HepG2 (cell line): ENCODE measurements around the gene GTF2F2. TPM values are rescaled to one million over a fixed set of nuclear protein-coding genes. Genes with fewer than 3 reads are reported as not detected.

Source experiments
- ATAC-seq: fragments of 200-7000 bp; cut with Tn5 transposase; 3 replicates; pipeline ENCODE4 v1.9.1; 2020; ENCODE audit warnings: mild to moderate bottlenecking, moderate library complexity
- BruUV-seq: library from RNA; stranded (reverse); fragments of 400-500 nt; replicated peaks from 2 replicates; lab custom pipeline; 2021; lab: Mats Ljungman, UMichigan
- CTCF ChIA-PET: fragments of 300-600 bp; formaldehyde crosslinking; extraction: SDS; loops from one replicate; lab custom pipeline; 2021; ENCODE audit warnings: low total read pairs, inconsistent platforms, low intra/inter-chr PET ratio; lab: Yijun Ruan, JAX
- POLR2A ChIA-PET: fragments of 350-600 bp; sonication (Branson Sonifier 250); formaldehyde crosslinking; loops from one replicate; lab custom pipeline; 2020; ENCODE audit warnings: antibody characterized with exemption, inconsistent platforms; lab: Yijun Ruan, JAX
- DNase-seq: peaks from one replicate; pipeline ENCODE4 v3.0.0-alpha.2; 2015; ENCODE audit warnings: low spot score
- FAIRE-seq: peaks from 3 replicates; lab custom pipeline; 2011; peaks lifted over from hg19 to GRCh38; lab: Jason Lieb, UNC
- H2AFZ ChIP-seq: one replicate; pipeline ENCODE4 v1.6.1; 2011; ENCODE audit warnings: low read length, inconsistent platforms
- H3K27ac ChIP-seq: fragments of 300-600 bp; 3 replicates; pipeline ENCODE4 v1.8.0; 2011; ENCODE audit warnings: mixed run types, mild to moderate bottlenecking, mixed read lengths, low read length, inconsistent platforms; ENCODE audit not compliant: insufficient read depth; ENCODE audit errors: extremely low read length
- H3K27me3 ChIP-seq, 2 experiments: fragments of 200-600 bp in 1 of 2; 2 replicates in 1 of 2; 3 replicates in 1 of 2; pipeline versions ENCODE4 v1.6.0 to v1.8.0; 2011; ENCODE audit warnings: low read length in 2 of 2, mild to moderate bottlenecking in 2 of 2, moderate library complexity in 2 of 2, inconsistent platforms in 1 of 2; ENCODE audit not compliant: insufficient read depth in 2 of 2, control insufficient read depth in 1 of 2
- H3K36me3 ChIP-seq, 2 experiments: fragments of 200-600 bp in 1 of 2; replicated peaks in 1 of 2; 2 replicates in 1 of 2; 3 replicates in 1 of 2; pipeline versions ENCODE4 v1.5.1 to v1.8.0; 2011; ENCODE audit warnings: low read length in 2 of 2, inconsistent platforms in 1 of 2; ENCODE audit not compliant: insufficient read depth in 2 of 2, control insufficient read depth in 1 of 2
- H3K4me1 ChIP-seq: 2 replicates; pipeline ENCODE4 v1.5.1; 2012; ENCODE audit warnings: low read length, inconsistent platforms; ENCODE audit not compliant: insufficient read depth
- H3K4me2 ChIP-seq: 2 replicates; pipeline ENCODE4 v1.6.0; 2011; ENCODE audit warnings: low read depth, low read length, inconsistent platforms
- H3K4me3 ChIP-seq, 3 experiments: fragments of 200-600 bp in 1 of 3; sonication (generic), shearing (Covaris generic) in 1 of 3; replicated peaks in 1 of 3; 2 replicates each; pipeline ENCODE4 v1.5.1; 2011 to 2016; ENCODE audit warnings: low read length in 3 of 3, inconsistent platforms in 2 of 3, low read depth in 2 of 3, mild to moderate bottlenecking in 2 of 3, control low read depth in 1 of 3, mixed read lengths in 1 of 3; ENCODE audit not compliant: insufficient read depth in 1 of 3
- H3K79me2 ChIP-seq: one replicate; pipeline ENCODE4 v1.6.1; 2011; ENCODE audit warnings: low read length, inconsistent platforms; ENCODE audit not compliant: insufficient read depth
- H3K9ac ChIP-seq: 2 replicates; pipeline ENCODE4 v1.6.0; 2011; ENCODE audit warnings: mild to moderate bottlenecking, low read depth, low read length, inconsistent platforms; ENCODE audit not compliant: insufficient read depth
- H3K9me3 ChIP-seq: 2 replicates; pipeline ENCODE4 v1.5.1; 2012; ENCODE audit warnings: mild to moderate bottlenecking, low read length
- H4K20me1 ChIP-seq: 2 replicates; pipeline ENCODE4 v1.6.0; 2011; ENCODE audit warnings: inconsistent platforms, mild to moderate bottlenecking, low read length, moderate library complexity; ENCODE audit not compliant: insufficient read depth
- ATRX ChIP-seq: sonication (generic); formaldehyde crosslinking; IDR thresholded peaks from 2 replicates; pipeline ENCODE4 v1.4.0; 2020; ENCODE audit warnings: missing genetic modification reagents, borderline replicate concordance
- EED ChIP-seq: sonication (generic); formaldehyde crosslinking; IDR thresholded peaks from 2 replicates; pipeline ENCODE4 v1.5.0; 2020; ENCODE audit warnings: mild to moderate bottlenecking, missing genetic modification reagents
- FOXO4 ChIP-seq: sonication (generic); formaldehyde crosslinking; conservative IDR thresholded peaks from 2 replicates; pipeline ENCODE4 v1.8.1; 2023; ENCODE audit warnings: missing genetic modification reagents
- GATA4 ChIP-seq: sonication (generic); IDR thresholded peaks from 2 replicates; pipeline ENCODE4 v1.6.1; 2016; ENCODE audit warnings: antibody characterized with exemption, low read depth, borderline replicate concordance
- IRF1 ChIP-seq: sonication (generic); formaldehyde crosslinking; IDR thresholded peaks from 2 replicates; pipeline ENCODE4 v1.4.0; 2020; ENCODE audit warnings: low read depth, mild to moderate bottlenecking, missing genetic modification reagents
- LRRFIP1 ChIP-seq: sonication (generic); formaldehyde crosslinking; conservative IDR thresholded peaks from 2 replicates; pipeline ENCODE4 v1.4.0; 2020; ENCODE audit warnings: missing genetic modification reagents
- MED8 ChIP-seq: sonication (generic); formaldehyde crosslinking; IDR thresholded peaks from 2 replicates; pipeline ENCODE4 v1.8.1; 2023; ENCODE audit warnings: mild to moderate bottlenecking, missing genetic modification reagents; ENCODE audit not compliant: insufficient replicate concordance
- SATB2 ChIP-seq: sonication (generic); formaldehyde crosslinking; IDR thresholded peaks from 2 replicates; pipeline ENCODE4 v1.5.0; 2020; ENCODE audit warnings: missing genetic modification reagents
- TBX3 ChIP-seq: fragments of 450-650 bp; IDR thresholded peaks from 2 replicates; pipeline ENCODE4 v1.6.1; 2017; ENCODE audit warnings: antibody characterized with exemption, mild to moderate bottlenecking, inconsistent platforms, borderline replicate concordance
- ZNF326 ChIP-seq: sonication (generic); formaldehyde crosslinking; IDR thresholded peaks from 2 replicates; pipeline ENCODE4 v1.4.0; 2020; ENCODE audit warnings: missing genetic modification reagents, borderline replicate concordance
- ZNF546 ChIP-seq: sonication (generic); formaldehyde crosslinking; conservative IDR thresholded peaks from 2 replicates; pipeline ENCODE4 v1.8.1; 2023; ENCODE audit warnings: mild to moderate bottlenecking, missing genetic modification reagents
- ZNF569 ChIP-seq: sonication (generic); formaldehyde crosslinking; IDR thresholded peaks from 2 replicates; pipeline ENCODE4 v1.5.0; 2020; ENCODE audit warnings: mild to moderate bottlenecking, missing genetic modification reagents, moderate library complexity, borderline replicate concordance
- ZNF580 ChIP-seq: IDR thresholded peaks from 2 replicates; pipeline ENCODE4 v1.6.1; 2016; ENCODE audit warnings: low read depth, borderline replicate concordance
- ZNF609 ChIP-seq: sonication (generic); formaldehyde crosslinking; IDR thresholded peaks from 2 replicates; pipeline ENCODE4 v1.4.0; 2020; ENCODE audit warnings: mild to moderate bottlenecking, missing genetic modification reagents, borderline replicate concordance
- ZNF7 ChIP-seq: IDR thresholded peaks from 2 replicates; pipeline ENCODE4 v1.6.1; 2016; ENCODE audit warnings: missing biosample characterization, missing genetic modification reagents
- ZSCAN30 ChIP-seq: sonication (generic); formaldehyde crosslinking; IDR thresholded peaks from 2 replicates; pipeline ENCODE4 v1.5.0; 2020; ENCODE audit warnings: mild to moderate bottlenecking, missing genetic modification reagents
- in situ Hi-C: cut with HindIII; loops from 2 replicates; pipeline ENCODE4 v1.10.0; 2017; ENCODE audit warnings: low pct_unique_long_range_greater_than_20kb; ENCODE audit not compliant: extremely low pct_ligation_motif_present
- intact Hi-C: fragments of 100-400 bp; cut with micrococcal nuclease; formaldehyde crosslinking; loops from one replicate; pipeline ENCODE4 v1.10.0; 2022; ENCODE audit not compliant: unreplicated experiment
- polyA plus RNA-seq, 8 experiments: library from polyadenylated mRNA; depleted of rRNA in 3 of 8; stranded (reverse) in 7 of 8; unstranded in 1 of 8; fragments of >200 nt; fragmentation: Illumina TruSeq in 4 of 8; extraction: Trizol in 4 of 8; gene quantifications; 2 replicates each; pipeline versions ENCODE4 v1.2.1 to v1.2.3, GENCODE V29; 2011 to 2016; ENCODE audit warnings: low read depth in 4 of 8, missing spikeins in 1 of 8, mixed read lengths in 1 of 8; ENCODE audit not compliant: insufficient read depth in 1 of 8
- total RNA-seq, 5 experiments: library from RNA; depleted of rRNA; stranded (reverse); fragments of >200 nt; fragmentation: Illumina TruSeq; extraction: Trizol; gene quantifications; 2 replicates each; pipeline ENCODE4 v1.2.3, GENCODE V29; 2016; ENCODE audit warnings: low read depth in 1 of 5

GTF2F2 gene
- total and polyA plus RNA-seq, 2 of the 13 experiments (the other 11 are each of a cell fraction or from before 2014, with no cell fraction given): 10.6 to 32.8 TPM

GRCh38 chr13:45206340-45206739 lies 86.0 kb downstream of the GTF2F2 start:
- BruUV-seq: no TSS peak
- Histone ChIP-seq H3K9ac (no peak overlapping the region), H3K4me3 (no peak overlapping the region), H3K27me3 (no peaks in the 10 kb centered on the region), H3K4me1 (no peaks in the 10 kb centered on the region), H3K27ac (no peak overlapping the region), H3K4me2 (no peak overlapping the region), H3K36me3 (peaks cover 2 to 19% of the 10 kb centered on the region in 2 experiments; a peak in 3 of 5 replicates), H3K79me2 (no peaks in the 10 kb centered on the region), H4K20me1 (no peaks in the 10 kb centered on the region), H3K9me3 (no peaks in the 10 kb centered on the region), H2AFZ (no peak overlapping the region)
- intact Hi-C loops (no loop called here), in situ Hi-C loops (no loop called here)
- ChIA-PET CTCF (no interaction called here), POLR2A (no interaction called here)
- ATAC-seq (no peak), FAIRE-seq (no peak), DNase-seq (no peak)
- TF ChIP-seq ZNF546 (CRISPR knock-in tag) (no peak), ZNF326 (CRISPR knock-in tag) (no peak), SATB2 (CRISPR knock-in tag) (no peak), ZSCAN30 (no peak), GATA4 (no peak), ATRX (CRISPR knock-in tag) (no peak), ZNF580 (CRISPR knock-in tag) (no peak), ZNF7 (CRISPR knock-in tag) (no peak), TBX3 (no peak), FOXO4 (CRISPR knock-in tag) (no peak), MED8 (CRISPR knock-in tag) (no peak), LRRFIP1 (CRISPR knock-in tag) (no peak), IRF1 (no peak), ZNF569 (no peak), EED (CRISPR knock-in tag) (no peak), ZNF609 (CRISPR knock-in tag) (no peak)
